Heart right ventricle (tissue), 16 donors: Measurements from ENCODE around the gene B4GALT7. TPM values are rescaled to one million over a fixed set of nuclear protein-coding genes. Genes with fewer than 3 reads are reported as not detected.

Experiments
- ATAC-seq, 8 donors: fragments of 200-7000 bp; cut with Tn5 transposase; one replicate each; pipeline ENCODE4 v1.9.1; 2020; ENCODE audit warnings: mild to moderate bottlenecking in 8 of 8, moderate library complexity in 8 of 8, moderate number of reproducible peaks in 1 of 8
- DNase-seq, 2 donors: peaks; one replicate each; pipeline ENCODE4 v3.0.0-alpha.2; 2020
- H3K27ac ChIP-seq, 10 donors: fragments of 200-600 bp; sonication (generic) in 2 of 10; one replicate each; pipeline versions ENCODE4 v1.5.0 to v1.8.0; 2020 to 2022; ENCODE audit warnings: mild to moderate bottlenecking in 3 of 10
- H3K27me3 ChIP-seq, 7 donors: fragments of 200-600 bp; one replicate each; pipeline ENCODE4 v1.8.0; 2021 to 2022; ENCODE audit warnings: mild to moderate bottlenecking in 2 of 7
- H3K36me3 ChIP-seq, 9 donors: fragments of 200-600 bp; sonication (generic) in 1 of 9; one replicate each; pipeline versions ENCODE4 v1.5.0 to v1.8.0; 2020 to 2022; ENCODE audit warnings: mild to moderate bottlenecking in 2 of 9
- H3K4me1 ChIP-seq, 9 donors: fragments of 200-600 bp; sonication (generic) in 1 of 9; one replicate each; pipeline versions ENCODE4 v1.5.0 to v1.8.0; 2020 to 2022; ENCODE audit warnings: mild to moderate bottlenecking in 4 of 9
- H3K4me3 ChIP-seq, 10 donors: fragments of 200-600 bp; sonication (generic) in 2 of 10; one replicate each; pipeline versions ENCODE4 v1.5.0 to v1.8.0; 2020 to 2022; ENCODE audit warnings: mild to moderate bottlenecking in 7 of 10, moderate library complexity in 2 of 10
- H3K9me3 ChIP-seq, 11 donors: fragments of 200-600 bp in 10 of 11; sonication (generic) in 2 of 11; one replicate each; pipeline versions ENCODE4 v1.5.0 to v1.8.0; 2013 to 2022; ENCODE audit warnings: mild to moderate bottlenecking in 2 of 11, control low read depth in 1 of 11, moderate library complexity in 1 of 11
- WGBS, 2 donors: extraction: QIAGEN DNeasy Blood & Tissue Kit; methylation state at CpG; one replicate each; pipeline ENCODE4 v1.1.7; 2013; ENCODE audit warnings: inconsistent platforms in 1 of 2; 5-methylcytosine and 5-hydroxymethylcytosine counted together
- intact Hi-C, 10 donors: fragments of 100-400 bp; cut with DNase I; formaldehyde crosslinking; loops; one replicate each; pipeline versions ENCODE4 v1.11.1 to v1.14.2; 2022
- polyA plus RNA-seq, 2 donors: library from polyadenylated mRNA; stranded (reverse); fragments of 200-250 nt; gene quantifications; one replicate each; pipeline ENCODE4 v1.2.3, GENCODE V29; 2013
- total RNA-seq, 10 donors: library from RNA; stranded (reverse); fragmentation: NEBNext Ultra II Directional in 3 of 10; extraction: Animal tissue kit (Norgen Biotek cat#: 25700) in 3 of 10; gene quantifications; one replicate each; pipeline versions ENCODE4 v1.2.1 to v1.2.4, GENCODE V29; 2021 to 2023
- TF ChIP-seq, protein P1 (sequence below), 9 donors: fragments of 200-600 bp; sonication (generic) in 2 of 9; IDR thresholded peaks; one replicate each; pipeline versions ENCODE4 v1.5.0 to v1.8.0; 2021 to 2022; ENCODE audit warnings: antibody characterized with exemption in 9 of 9, mild to moderate bottlenecking in 5 of 9, moderate library complexity in 1 of 9
- donor health status: Arrhythmogenic right ventricular cardiomyopathy.
- donor health status: ischemic (EF 13 %, LVEDD 7.1; RV severe dilation, severe dysfunction).
- donor health status: healthy with polysubstance abuse.
- donor health status: DM: no; HTN: yes; CAD: no.
- donor health status: DM: no; HTN: no; CAD: no.
- donor health status: ischemic (EF 25% LVEDD 6.9; RV normal size, moderate dysfunction).
- donor health status: ischemic (EF 25% LVEDD 5.7; RV mildly dilated, moderate dysfunction).
- donor health status: healthy.
- donor health status: DM: yes; HTN: yes; CAD: no.
- donor health status: Ischemic cardiomyopathy.
- donor health status: ischemic (EF 35%, LVEDD 5.7; RV mildly dilated, moderate dysfunction).
- donor health status: nonischemic (EF 11% LVEDD 7.7; RV severe dilation, severe dysfunction).
- donor health status: DM: yes; HTN: yes; CAD: no.
- donor health status: PGD.
- donor health status: ischemic (EF 29% LVEDD 5.4; RV normal size, mild dysfunction).
- donor health status: nonischemic (EF 23%, LVEDD 6.1; RV moderate dilation, normal function).

B4GALT7 gene
- total and polyA plus RNA-seq, 12 donors = 9.8 to 29.7 (median 15.6) TPM

DNA sequence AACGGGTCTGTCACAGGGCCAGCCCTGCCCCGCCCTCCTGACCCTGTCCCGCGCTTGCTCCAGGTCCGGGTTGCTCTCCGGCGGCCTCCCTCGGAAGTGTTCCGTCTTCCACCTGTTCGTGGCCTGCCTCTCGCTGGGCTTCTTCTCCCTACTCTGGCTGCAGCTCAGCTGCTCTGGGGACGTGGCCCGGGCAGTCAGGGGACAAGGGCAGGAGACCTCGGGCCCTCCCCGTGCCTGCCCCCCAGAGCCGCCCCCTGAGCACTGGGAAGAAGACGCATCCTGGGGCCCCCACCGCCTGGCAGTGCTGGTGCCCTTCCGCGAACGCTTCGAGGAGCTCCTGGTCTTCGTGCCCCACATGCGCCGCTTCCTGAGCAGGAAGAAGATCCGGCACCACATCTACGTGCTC, 4.2 kb downstream of the B4GALT7 start:
- H3K36me3 ChIP-seq = peaks cover 0 to 37% (median 0%) of the 10 kb centered on the region in 9 donors
- DNase-seq (no peak), ATAC-seq (no peak)
- intact Hi-C loops = no loop called here
- no peaks in the 10 kb centered on the region for H3K9me3 ChIP-seq
- H3K27me3 ChIP-seq = no peaks in the 10 kb centered on the region
- peaks cover 5 to 33% (median 18%) of the 10 kb centered on the region in 9 donors for H3K4me1 ChIP-seq
- no peak overlapping the region for H3K4me3 ChIP-seq
- TF ChIP-seq, protein P1, sequence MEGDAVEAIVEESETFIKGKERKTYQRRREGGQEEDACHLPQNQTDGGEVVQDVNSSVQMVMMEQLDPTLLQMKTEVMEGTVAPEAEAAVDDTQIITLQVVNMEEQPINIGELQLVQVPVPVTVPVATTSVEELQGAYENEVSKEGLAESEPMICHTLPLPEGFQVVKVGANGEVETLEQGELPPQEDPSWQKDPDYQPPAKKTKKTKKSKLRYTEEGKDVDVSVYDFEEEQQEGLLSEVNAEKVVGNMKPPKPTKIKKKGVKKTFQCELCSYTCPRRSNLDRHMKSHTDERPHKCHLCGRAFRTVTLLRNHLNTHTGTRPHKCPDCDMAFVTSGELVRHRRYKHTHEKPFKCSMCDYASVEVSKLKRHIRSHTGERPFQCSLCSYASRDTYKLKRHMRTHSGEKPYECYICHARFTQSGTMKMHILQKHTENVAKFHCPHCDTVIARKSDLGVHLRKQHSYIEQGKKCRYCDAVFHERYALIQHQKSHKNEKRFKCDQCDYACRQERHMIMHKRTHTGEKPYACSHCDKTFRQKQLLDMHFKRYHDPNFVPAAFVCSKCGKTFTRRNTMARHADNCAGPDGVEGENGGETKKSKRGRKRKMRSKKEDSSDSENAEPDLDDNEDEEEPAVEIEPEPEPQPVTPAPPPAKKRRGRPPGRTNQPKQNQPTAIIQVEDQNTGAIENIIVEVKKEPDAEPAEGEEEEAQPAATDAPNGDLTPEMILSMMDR (IDR thresholded peaks at IDR 0.05) = no peak
- WGBS, 2 donors = 92 to 93% methylated on average over 27 of the region's 27 CpGs
- H3K27ac ChIP-seq = no peak overlapping the region

DNA sequence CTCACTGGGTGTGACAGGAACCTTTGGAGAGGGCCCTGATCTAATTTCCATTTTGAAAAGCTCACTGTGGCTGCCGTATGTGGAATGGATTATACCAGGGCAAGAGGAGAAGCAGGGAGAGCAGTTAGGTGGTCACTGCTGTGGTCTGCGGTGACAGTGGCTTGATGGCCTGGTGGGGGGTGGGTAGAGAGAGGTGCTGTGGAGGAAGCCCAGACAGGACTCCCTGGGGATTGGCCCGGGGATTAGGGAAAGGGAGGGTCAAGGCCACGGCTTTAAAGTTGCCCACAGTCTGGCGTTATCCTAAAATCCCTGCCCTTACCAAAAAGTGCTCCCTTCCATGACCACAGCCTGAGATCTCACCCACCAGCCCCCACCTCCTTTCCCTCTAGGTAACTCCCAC, 4.7 kb downstream of the B4GALT7 start:
- intact Hi-C loops = loop anchor here in 1 of 10 donors (5.0 kb wide), 1 partner anchor 458 kb away; no protein-coding TSS in a partner anchor
- TF ChIP-seq, protein P1 (IDR thresholded peaks at IDR 0.05) = no peak
- peaks cover 0 to 42% (median 0%) of the 10 kb centered on the region in 9 donors for H3K36me3 ChIP-seq
- no peaks in the 10 kb centered on the region for H3K27me3 ChIP-seq
- no peak overlapping the region for H3K27ac ChIP-seq
- 71 to 78% methylated on average over 5 of the region's 5 CpGs for WGBS, 2 donors
- ATAC-seq (no peak), DNase-seq (no peak)
- no peaks in the 10 kb centered on the region for H3K9me3 ChIP-seq
- peaks cover 5 to 28% (median 17%) of the 10 kb centered on the region in 9 donors for H3K4me1 ChIP-seq
- no peak overlapping the region for H3K4me3 ChIP-seq

DNA sequence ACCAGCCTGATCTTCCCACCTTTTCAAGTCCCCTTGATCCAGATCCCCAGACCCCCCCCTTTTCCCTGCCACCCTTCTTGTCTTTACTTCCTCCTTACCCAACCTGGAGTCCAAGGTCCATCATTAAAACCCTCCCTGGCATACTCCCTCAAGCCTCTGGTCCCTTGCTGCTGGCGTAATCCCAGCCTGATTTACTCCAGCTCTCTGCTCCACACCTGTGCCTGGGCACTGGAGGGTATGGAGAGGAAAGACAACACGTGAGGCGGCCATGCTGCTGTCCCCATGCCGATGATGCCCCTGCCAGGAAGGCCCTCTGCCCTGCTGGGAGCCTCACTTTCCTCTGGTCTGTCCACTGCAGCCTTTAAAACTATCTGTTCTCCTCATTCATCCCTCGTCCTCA, 5.1 kb downstream of the B4GALT7 start:
- no peak for ATAC-seq
- 92 to 93% methylated on average over 5 of the region's 5 CpGs for WGBS, 2 donors
- Histone ChIP-seq H3K27ac (no peak overlapping the region), H3K9me3 (no peaks in the 10 kb centered on the region), H3K4me3 (no peak overlapping the region), H3K27me3 (no peaks in the 10 kb centered on the region), H3K4me1 (peaks cover 5 to 27% (median 17%) of the 10 kb centered on the region in 9 donors), H3K36me3 (peaks cover 0 to 46% (median 0%) of the 10 kb centered on the region in 9 donors)
- intact Hi-C loops = loop anchor here in 1 of 10 donors (5.0 kb wide), 1 partner anchor 457 kb away; no protein-coding TSS in a partner anchor
- no peak for DNase-seq
- TF ChIP-seq, protein P1 (IDR thresholded peaks at IDR 0.05) = no peak

DNA sequence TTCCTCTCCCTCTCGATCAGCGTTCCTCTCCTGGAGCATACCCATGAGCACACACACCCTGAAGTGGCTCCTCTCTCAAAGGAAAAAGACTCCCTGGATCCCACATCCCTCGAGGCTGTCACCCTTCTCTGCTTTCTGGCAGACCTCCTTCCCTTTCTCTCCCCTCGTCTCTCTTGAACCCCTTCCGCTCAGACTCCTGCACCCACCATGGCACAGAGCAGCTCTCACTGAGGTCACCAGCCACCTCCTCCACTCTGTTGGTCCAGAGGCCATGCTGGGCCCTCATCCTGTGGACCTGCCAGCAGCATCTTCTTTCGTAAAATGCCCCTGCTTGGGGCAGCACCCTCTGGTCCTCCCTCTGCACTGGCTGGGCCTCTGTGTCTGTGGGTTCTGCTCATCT, 5.7 kb downstream of the B4GALT7 start:
- ATAC-seq (no peak), DNase-seq (no peak)
- Histone ChIP-seq H3K27ac (no peak overlapping the region), H3K4me3 (no peak overlapping the region), H3K36me3 (peaks cover 0 to 46% (median 0%) of the 10 kb centered on the region in 9 donors), H3K4me1 (peaks cover 5 to 25% (median 14%) of the 10 kb centered on the region in 9 donors), H3K9me3 (no peaks in the 10 kb centered on the region), H3K27me3 (no peaks in the 10 kb centered on the region)
- intact Hi-C loops = loop anchor here in 1 of 10 donors (5.0 kb wide), 1 partner anchor 457 kb away; no protein-coding TSS in a partner anchor
- WGBS, 2 donors = 86 to 87% methylated on average over 6 of the region's 6 CpGs
- TF ChIP-seq, protein P1 (IDR thresholded peaks at IDR 0.05) = no peak
